SH-SY5Y (cell line): ENCODE results near the gene ATP9A.

Experiments
- GATA2 ChIP-seq: IDR thresholded peaks from 2 replicates; pipeline ENCODE4 v1.6.1; 2011; ENCODE audit warnings: mild to moderate bottlenecking, low read depth, low read length
- GATA3 ChIP-seq: IDR thresholded peaks from 2 replicates; pipeline ENCODE4 v1.6.1; 2011; ENCODE audit warnings: low read depth, mild to moderate bottlenecking, low read length, moderate library complexity

DNA sequence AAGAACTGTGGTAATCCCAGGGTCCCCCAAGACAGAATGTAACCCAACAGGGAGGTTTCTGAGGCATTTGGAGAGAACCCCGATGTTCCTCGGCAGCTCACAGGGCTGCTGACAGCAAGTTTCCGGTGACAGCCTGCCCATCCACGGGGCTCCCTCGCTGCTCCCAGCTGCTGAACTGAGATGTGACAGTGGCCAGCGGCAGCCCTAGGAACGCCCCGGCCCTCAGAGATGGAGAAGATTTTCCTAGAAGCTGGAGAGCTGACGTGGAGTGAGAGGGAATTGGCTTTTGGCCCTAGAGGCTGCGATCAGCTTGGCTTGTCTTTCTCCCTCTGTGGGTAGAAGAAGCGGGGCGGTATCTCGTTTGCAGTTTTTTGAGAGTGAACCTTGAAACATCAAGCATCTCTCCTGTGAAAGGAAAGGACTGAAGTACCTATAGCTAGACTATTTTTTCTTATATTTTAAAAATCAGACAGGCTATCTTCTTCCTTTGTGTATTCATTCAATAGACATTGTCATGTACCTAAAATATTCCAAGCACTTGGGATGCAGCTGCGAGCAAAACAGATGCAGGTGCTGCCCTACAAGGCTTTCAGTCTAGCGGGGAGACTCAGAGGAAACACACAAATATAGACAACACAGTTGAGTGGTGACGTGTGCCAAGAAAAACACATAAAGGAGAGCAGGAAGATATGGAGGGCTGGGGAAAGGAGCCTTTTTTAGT, 197.3 kb downstream of the ATP9A start:
- TF ChIP-seq GATA3 (no peak), GATA2 (no peak)
